ENCODE results near the gene ACAN.
A peak's percentile ranks its signal among the peaks of the same experiment; 100 is the strongest.

Gene ACAN

GRCh38 chr15:88821993-88822392, 18.8 kb downstream of the ACAN start:
- Histone ChIP-seq H4K12ac (ENCODE audit: low read depth, low read length) (no peak overlapping the region), H3K4me1 (ENCODE audit: control insufficient read depth in 1 of 2, insufficient read depth in 2 of 2, low read length in 2 of 2) (no peaks in the 10 kb centered on the region), H3K18ac (ENCODE audit: low read length) (no peak overlapping the region), H4K91ac (ENCODE audit: low read depth, low read length) (no peak overlapping the region), H3K79me1 (ENCODE audit: low read length) (no peaks in the 10 kb centered on the region), H4K8ac (ENCODE audit: low read depth, low read length) (no peak overlapping the region), H3K9ac (ENCODE audit: low read length) (no peak overlapping the region), H3K4ac (ENCODE audit: low read depth, low read length) (no peak overlapping the region), H3K79me2 (ENCODE audit: control insufficient read depth, insufficient read depth, low read length, poor library complexity) (no peaks in the 10 kb centered on the region), H3K9me3 (ENCODE audit: insufficient read depth, low read depth, low read length) (peaks cover 1% of the 10 kb centered on the region), H2AK5ac (ENCODE audit: low read length) (no peak overlapping the region), H2BK12ac (ENCODE audit: low read length) (no peak overlapping the region), H3K23ac (ENCODE audit: low read length) (no peak overlapping the region), H2AFZ (ENCODE audit: insufficient read depth, low read length, poor library complexity) (no peak overlapping the region), H3K4me3 (ENCODE audit: low read depth, low read length) (no peak overlapping the region), H3K27me3 (ENCODE audit: insufficient read depth, low read length) (no peaks in the 10 kb centered on the region), H3K27ac (ENCODE audit: low read depth, low read length) (no peak overlapping the region), H3K36me3 (ENCODE audit: control insufficient read depth in 1 of 2, insufficient read depth in 2 of 2, low read length in 2 of 2) (no peaks in the 10 kb centered on the region), H2BK120ac (ENCODE audit: insufficient read depth, low read length, poor library complexity) (no peak overlapping the region), H2BK5ac (ENCODE audit: low read depth, low read length, poor library complexity) (no peak overlapping the region), H3K4me2 (ENCODE audit: low read length) (no peak overlapping the region), H3K14ac (ENCODE audit: low read length) (no peak overlapping the region)
- no CpG with 5 or more reads among the region's 5 CpGs for WGBS (ENCODE audit: extremely low coverage, insufficient coverage, insufficient read length)
- DNase-seq: no peak

GRCh38 chr15:88828791-88829190, 25.6 kb downstream of the ACAN start:
- H3K23ac ChIP-seq (ENCODE audit: low read length): no peak overlapping the region
- no peak overlapping the region for H3K4me3 ChIP-seq (ENCODE audit: low read depth, low read length)
- H3K18ac ChIP-seq (ENCODE audit: low read length): no peak overlapping the region
- no peak overlapping the region for H3K4me2 ChIP-seq (ENCODE audit: low read length)
- no peaks in the 10 kb centered on the region for H3K27me3 ChIP-seq (ENCODE audit: insufficient read depth, low read length)
- DNase-seq: no peak
- H3K36me3 ChIP-seq (ENCODE audit: control insufficient read depth in 1 of 2, insufficient read depth in 2 of 2, low read length in 2 of 2): no peaks in the 10 kb centered on the region
- H2AFZ ChIP-seq (ENCODE audit: insufficient read depth, low read length, poor library complexity): no peak overlapping the region
- H2BK5ac ChIP-seq (ENCODE audit: low read depth, low read length, poor library complexity): no peak overlapping the region
- H4K12ac ChIP-seq (ENCODE audit: low read depth, low read length): no peak overlapping the region
- H3K4ac ChIP-seq (ENCODE audit: low read depth, low read length): no peak overlapping the region
- no peaks in the 10 kb centered on the region for H3K9me3 ChIP-seq (ENCODE audit: insufficient read depth, low read depth, low read length)
- H3K4me1 ChIP-seq (ENCODE audit: control insufficient read depth in 1 of 2, insufficient read depth in 2 of 2, low read length in 2 of 2): peaks cover 3 to 11% of the 10 kb centered on the region in 2 experiments
- no peak overlapping the region for H2AK5ac ChIP-seq (ENCODE audit: low read length)
- no peak overlapping the region for H4K91ac ChIP-seq (ENCODE audit: low read depth, low read length)
- H3K27ac ChIP-seq (ENCODE audit: low read depth, low read length): no peak overlapping the region
- H3K79me2 ChIP-seq (ENCODE audit: control insufficient read depth, insufficient read depth, low read length, poor library complexity): no peaks in the 10 kb centered on the region
- no peak overlapping the region for H3K9ac ChIP-seq (ENCODE audit: low read length)
- H3K79me1 ChIP-seq (ENCODE audit: low read length): peaks cover 6% of the 10 kb centered on the region
- no peak overlapping the region for H3K14ac ChIP-seq (ENCODE audit: low read length)
- WGBS (ENCODE audit: extremely low coverage, insufficient coverage, insufficient read length): no CpG with 5 or more reads among the region's 5 CpGs
- H4K8ac ChIP-seq (ENCODE audit: low read depth, low read length): no peak overlapping the region
- no peak overlapping the region for H2BK120ac ChIP-seq (ENCODE audit: insufficient read depth, low read length, poor library complexity)
- no peak overlapping the region for H2BK12ac ChIP-seq (ENCODE audit: low read length)

GRCh38 chr15:88830016-88830415, 26.8 kb downstream of the ACAN start:
- H3K79me2 ChIP-seq (ENCODE audit: control insufficient read depth, insufficient read depth, low read length, poor library complexity): no peaks in the 10 kb centered on the region
- H3K4me1 ChIP-seq (ENCODE audit: control insufficient read depth in 1 of 2, insufficient read depth in 2 of 2, low read length in 2 of 2): peaks cover 11 to 21% of the 10 kb centered on the region in 2 experiments
- H2BK12ac ChIP-seq (ENCODE audit: low read length): no peak overlapping the region
- H2AFZ ChIP-seq (ENCODE audit: insufficient read depth, low read length, poor library complexity): no peak overlapping the region
- peaks cover 14% of the 10 kb centered on the region for H3K79me1 ChIP-seq (ENCODE audit: low read length)
- no peak overlapping the region for H3K4ac ChIP-seq (ENCODE audit: low read depth, low read length)
- H3K14ac ChIP-seq (ENCODE audit: low read length): no peak overlapping the region
- no peak overlapping the region for H2BK5ac ChIP-seq (ENCODE audit: low read depth, low read length, poor library complexity)
- no CpG with 5 or more reads among the region's 5 CpGs for WGBS (ENCODE audit: extremely low coverage, insufficient coverage, insufficient read length)
- H2BK120ac ChIP-seq (ENCODE audit: insufficient read depth, low read length, poor library complexity): no peak overlapping the region
- H3K18ac ChIP-seq (ENCODE audit: low read length): no peak overlapping the region
- H4K8ac ChIP-seq (ENCODE audit: low read depth, low read length): no peak overlapping the region
- no peaks in the 10 kb centered on the region for H3K36me3 ChIP-seq (ENCODE audit: control insufficient read depth in 1 of 2, insufficient read depth in 2 of 2, low read length in 2 of 2)
- no peak for DNase-seq
- H3K27me3 ChIP-seq (ENCODE audit: insufficient read depth, low read length): no peaks in the 10 kb centered on the region
- no peak overlapping the region for H3K9ac ChIP-seq (ENCODE audit: low read length)
- H4K91ac ChIP-seq (ENCODE audit: low read depth, low read length): no peak overlapping the region
- H4K12ac ChIP-seq (ENCODE audit: low read depth, low read length): no peak overlapping the region
- no peak overlapping the region for H3K27ac ChIP-seq (ENCODE audit: low read depth, low read length)
- H3K23ac ChIP-seq (ENCODE audit: low read length): no peak overlapping the region
- no peak overlapping the region for H3K4me2 ChIP-seq (ENCODE audit: low read length)
- no peak overlapping the region for H3K4me3 ChIP-seq (ENCODE audit: low read depth, low read length)
- H2AK5ac ChIP-seq (ENCODE audit: low read length): no peak overlapping the region
- H3K9me3 ChIP-seq (ENCODE audit: insufficient read depth, low read depth, low read length): no peaks in the 10 kb centered on the region

GRCh38 chr15:88832820-88833730, 29.8 kb downstream of the ACAN start:
- H2BK5ac ChIP-seq (ENCODE audit: low read depth, low read length, poor library complexity): peak overlapping the region; percentile 20
- peak overlapping the region; percentile 31 for H2BK12ac ChIP-seq (ENCODE audit: low read length)
- H3K79me2 ChIP-seq (ENCODE audit: control insufficient read depth, insufficient read depth, low read length, poor library complexity): no peaks in the 10 kb centered on the region
- H4K91ac ChIP-seq (ENCODE audit: low read depth, low read length): peak overlapping the region; percentile 80
- DNase-seq: no peak
- H3K4me1 ChIP-seq (ENCODE audit: control insufficient read depth in 1 of 2, insufficient read depth in 2 of 2, low read length in 2 of 2): peaks cover 11 to 21% of the 10 kb centered on the region in 2 experiments
- H2AFZ ChIP-seq (ENCODE audit: insufficient read depth, low read length, poor library complexity): no peak overlapping the region
- H3K4me3 ChIP-seq (ENCODE audit: low read depth, low read length): no peak overlapping the region
- H3K27ac ChIP-seq (ENCODE audit: low read depth, low read length): peak overlapping the region; percentile 69
- H4K12ac ChIP-seq (ENCODE audit: low read depth, low read length): no peak overlapping the region
- no peaks in the 10 kb centered on the region for H3K9me3 ChIP-seq (ENCODE audit: insufficient read depth, low read depth, low read length)
- H2AK5ac ChIP-seq (ENCODE audit: low read length): peak overlapping the region; percentile 6
- H3K36me3 ChIP-seq (ENCODE audit: control insufficient read depth in 1 of 2, insufficient read depth in 2 of 2, low read length in 2 of 2): peaks cover 0 to 2% of the 10 kb centered on the region in 2 experiments
- H3K79me1 ChIP-seq (ENCODE audit: low read length): peaks cover 14% of the 10 kb centered on the region
- H3K18ac ChIP-seq (ENCODE audit: low read length): peak overlapping the region; percentile 33
- H3K4ac ChIP-seq (ENCODE audit: low read depth, low read length): peak overlapping the region; percentile 13
- peak overlapping the region; percentile 40 for H2BK120ac ChIP-seq (ENCODE audit: insufficient read depth, low read length, poor library complexity)
- no peak overlapping the region for H3K4me2 ChIP-seq (ENCODE audit: low read length)
- H4K8ac ChIP-seq (ENCODE audit: low read depth, low read length): peak overlapping the region; percentile 25
- WGBS (ENCODE audit: extremely low coverage, insufficient coverage, insufficient read length): no CpG with 5 or more reads among the region's 12 CpGs
- H3K14ac ChIP-seq (ENCODE audit: low read length): peak overlapping the region; percentile 20
- no peaks in the 10 kb centered on the region for H3K27me3 ChIP-seq (ENCODE audit: insufficient read depth, low read length)
- no peak overlapping the region for H3K9ac ChIP-seq (ENCODE audit: low read length)
- H3K23ac ChIP-seq (ENCODE audit: low read length): no peak overlapping the region

Measured in trophoblast cell (in vitro differentiated cells and primary cell).